Measurements from ENCODE around the gene FAM50B.

DNA sequence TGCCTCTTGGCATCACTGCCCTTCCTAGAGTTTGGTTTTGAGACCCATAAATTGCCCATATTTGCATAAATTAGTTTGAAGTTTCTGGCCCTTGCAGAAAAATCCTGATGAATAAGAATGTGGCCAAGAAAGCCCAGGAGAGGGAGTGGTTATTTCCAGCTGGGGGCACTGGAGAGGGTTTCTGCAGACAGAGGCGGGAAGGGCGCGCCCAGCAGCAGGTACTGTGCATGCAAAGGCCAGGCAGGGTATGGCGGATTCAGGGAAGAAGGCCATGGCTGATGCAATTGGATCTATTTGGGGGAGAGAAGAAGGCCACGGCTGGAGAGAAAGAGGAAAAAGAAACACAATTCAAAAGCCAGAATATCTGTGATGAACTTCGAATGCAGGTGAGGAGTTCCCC is 49.5 kb upstream of the FAM50B start:
- TF ChIP-seq, protein P1, sequence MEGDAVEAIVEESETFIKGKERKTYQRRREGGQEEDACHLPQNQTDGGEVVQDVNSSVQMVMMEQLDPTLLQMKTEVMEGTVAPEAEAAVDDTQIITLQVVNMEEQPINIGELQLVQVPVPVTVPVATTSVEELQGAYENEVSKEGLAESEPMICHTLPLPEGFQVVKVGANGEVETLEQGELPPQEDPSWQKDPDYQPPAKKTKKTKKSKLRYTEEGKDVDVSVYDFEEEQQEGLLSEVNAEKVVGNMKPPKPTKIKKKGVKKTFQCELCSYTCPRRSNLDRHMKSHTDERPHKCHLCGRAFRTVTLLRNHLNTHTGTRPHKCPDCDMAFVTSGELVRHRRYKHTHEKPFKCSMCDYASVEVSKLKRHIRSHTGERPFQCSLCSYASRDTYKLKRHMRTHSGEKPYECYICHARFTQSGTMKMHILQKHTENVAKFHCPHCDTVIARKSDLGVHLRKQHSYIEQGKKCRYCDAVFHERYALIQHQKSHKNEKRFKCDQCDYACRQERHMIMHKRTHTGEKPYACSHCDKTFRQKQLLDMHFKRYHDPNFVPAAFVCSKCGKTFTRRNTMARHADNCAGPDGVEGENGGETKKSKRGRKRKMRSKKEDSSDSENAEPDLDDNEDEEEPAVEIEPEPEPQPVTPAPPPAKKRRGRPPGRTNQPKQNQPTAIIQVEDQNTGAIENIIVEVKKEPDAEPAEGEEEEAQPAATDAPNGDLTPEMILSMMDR (IDR thresholded peaks at IDR 0.05 in 4 of 5, conservative IDR thresholded peaks at IDR 0.05 in 1 of 5), result no peak
- no peak for TF ChIP-seq POLR2A (IDR thresholded peaks at IDR 0.05)

Measured in gastrocnemius medialis (tissue), 4 donors.